Vein endothelial cell (primary cell): ENCODE data around the gene KNL1. TPM values are rescaled to one million over a fixed set of nuclear protein-coding genes. Genes with fewer than 3 reads are reported as not detected.

Experiments used
- small RNA-seq: library from RNA; depleted of rRNA; stranded (forward); fragments of <200 nt; gene quantifications from one replicate; pipeline ENCODE3, GENCODE V24; 2012
- total RNA-seq: library from RNA; depleted of rRNA; stranded (reverse); fragments of >200 nt; gene quantifications from 2 replicates; pipeline ENCODE4 v1.2.3, GENCODE V29; 2012

The KNL1 gene
- 11.8 and 29.8 TPM in 2 replicates for total RNA-seq

GRCh38 chr15:40593588-40594428, at the start of gene KNL1:
Gene KNL1 (plus strand): TSS chr15:40594249. CDS start chr15:40602932, 8,683 bp downstream.

GRCh38 chr15:40564591-40565332, 29.3 kb upstream of the KNL1 start, which contains the start of gene CCDC32:
Gene CCDC32 (minus strand): TSS chr15:40565042. CDS start chr15:40563015, 2,027 bp downstream.

GRCh38 chr15:40569129-40569953, 24.7 kb upstream of the KNL1 start, which contains the start of gene RPUSD2:
Gene RPUSD2 (plus strand): TSS chr15:40569299. CDS start chr15:40569338, 39 bp downstream.

GRCh38 chr15:40694688-40695468, 100.8 kb downstream of the KNL1 start, which contains the start of gene RAD51:
Gene RAD51 (plus strand): TSS chr15:40695174. CDS start chr15:40698759, 3,585 bp downstream.

Small RNA genes within 50 kb of the gene (small RNA-seq; reads per million reads assigned to genes)
- gene RF00017 (not detected), gene RN7SL376P (not detected)

Other genes starting within 250 kb of the KNL1 start
- not detected in 2 replicates for gene PHGR1, start 243.2 kb upstream of the KNL1 start, total RNA-seq
- gene DISP2, start 236.0 kb upstream of the KNL1 start, total RNA-seq = under 0.01 and 0.10 TPM in 2 replicates
- 29.1 and 48.4 TPM in 2 replicates for gene KNSTRN, start 211.5 kb upstream of the KNL1 start, total RNA-seq
- 32.3 and 36.9 TPM in 2 replicates for gene IVD, start 188.5 kb upstream of the KNL1 start, total RNA-seq
- 16.0 and 16.6 TPM in 2 replicates for gene BAHD1, start 153.3 kb upstream of the KNL1 start, total RNA-seq
- gene CHST14, start 123.3 kb upstream of the KNL1 start, total RNA-seq = 18.6 and 20.6 TPM in 2 replicates
- 16.0 and 24.2 TPM in 2 replicates for gene CCDC32, start 29.2 kb upstream of the KNL1 start, total RNA-seq
- gene RPUSD2, start 24.9 kb upstream of the KNL1 start, total RNA-seq = 11.2 and 12.7 TPM in 2 replicates
- 3.6 and 4.8 TPM in 2 replicates for gene RAD51, start 100.9 kb downstream of the KNL1 start, total RNA-seq
- 25.9 and 29.4 TPM in 2 replicates for gene RMDN3, start 161.0 kb downstream of the KNL1 start, total RNA-seq
- gene GCHFR, start 169.8 kb downstream of the KNL1 start, total RNA-seq = 14.7 and 18.3 TPM in 2 replicates
- 0.65 and 1.4 TPM in 2 replicates for gene C15orf62, start 175.7 kb downstream of the KNL1 start, total RNA-seq
- gene ZFYVE19, start 212.8 kb downstream of the KNL1 start, total RNA-seq = 25.2 and 26.0 TPM in 2 replicates
- gene DNAJC17, start 213.2 kb downstream of the KNL1 start, total RNA-seq = 22.2 and 41.6 TPM in 2 replicates
- not detected in 2 replicates for gene PPP1R14D, start 234.5 kb downstream of the KNL1 start, total RNA-seq
- 3.2 and 5.2 TPM in 2 replicates for gene SPINT1, start 249.8 kb downstream of the KNL1 start, total RNA-seq